Stomach (tissue), 4 donors: ENCODE results near the gene BUB1.

Experiments
- EP300 ChIP-seq: sonication (generic); formaldehyde crosslinking; IDR thresholded peaks from one replicate; pipeline ENCODE4 v1.6.1; 2017; ENCODE audit warnings: antibody characterized with exemption
- POLR2A ChIP-seq, 4 donors: fragments of 450-650 bp; IDR thresholded peaks; one replicate each; pipeline ENCODE4 v1.6.1; 2016; ENCODE audit warnings: antibody characterized with exemption in 4 of 4, control low read depth in 2 of 4, mild to moderate bottlenecking in 1 of 4, moderate library complexity in 1 of 4
- POLR2AphosphoS5 ChIP-seq, 3 donors: sonication (generic); formaldehyde crosslinking; IDR thresholded peaks; one replicate each; pipeline ENCODE4 v1.6.1; 2016; ENCODE audit warnings: antibody characterized with exemption in 3 of 3
- TF ChIP-seq, protein P1 (sequence below), 7 experiments: fragments of 450-650 bp in 4 of 7; fragments of 200-600 bp in 3 of 7; sonication (generic) in 3 of 7; IDR thresholded peaks; one replicate each; pipeline ENCODE4 v1.5.1; 2016 to 2019; ENCODE audit warnings: antibody characterized with exemption in 7 of 7, control low read depth in 2 of 7, mild to moderate bottlenecking in 1 of 7

DNA sequence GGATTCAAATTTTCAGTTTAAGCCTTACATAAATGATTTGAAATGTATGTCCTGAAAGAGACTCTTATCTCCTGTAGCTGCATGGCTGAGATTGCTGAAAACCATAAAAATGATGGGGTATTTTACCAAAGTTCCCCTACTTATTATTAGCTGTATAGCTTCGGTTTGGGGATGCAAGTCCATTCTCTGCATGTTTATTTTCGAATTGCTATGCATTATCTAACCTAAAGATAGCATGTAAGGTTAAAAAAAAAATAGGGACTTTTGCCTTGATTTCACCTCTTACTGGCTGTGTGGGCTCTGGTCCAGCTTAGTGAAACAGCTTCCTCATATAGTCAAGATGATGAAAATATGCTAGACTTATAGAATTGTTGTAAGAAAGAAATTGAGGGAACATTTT is 40.5 kb upstream of the BUB1 start:
- TF ChIP-seq, protein P1, sequence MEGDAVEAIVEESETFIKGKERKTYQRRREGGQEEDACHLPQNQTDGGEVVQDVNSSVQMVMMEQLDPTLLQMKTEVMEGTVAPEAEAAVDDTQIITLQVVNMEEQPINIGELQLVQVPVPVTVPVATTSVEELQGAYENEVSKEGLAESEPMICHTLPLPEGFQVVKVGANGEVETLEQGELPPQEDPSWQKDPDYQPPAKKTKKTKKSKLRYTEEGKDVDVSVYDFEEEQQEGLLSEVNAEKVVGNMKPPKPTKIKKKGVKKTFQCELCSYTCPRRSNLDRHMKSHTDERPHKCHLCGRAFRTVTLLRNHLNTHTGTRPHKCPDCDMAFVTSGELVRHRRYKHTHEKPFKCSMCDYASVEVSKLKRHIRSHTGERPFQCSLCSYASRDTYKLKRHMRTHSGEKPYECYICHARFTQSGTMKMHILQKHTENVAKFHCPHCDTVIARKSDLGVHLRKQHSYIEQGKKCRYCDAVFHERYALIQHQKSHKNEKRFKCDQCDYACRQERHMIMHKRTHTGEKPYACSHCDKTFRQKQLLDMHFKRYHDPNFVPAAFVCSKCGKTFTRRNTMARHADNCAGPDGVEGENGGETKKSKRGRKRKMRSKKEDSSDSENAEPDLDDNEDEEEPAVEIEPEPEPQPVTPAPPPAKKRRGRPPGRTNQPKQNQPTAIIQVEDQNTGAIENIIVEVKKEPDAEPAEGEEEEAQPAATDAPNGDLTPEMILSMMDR (IDR thresholded peaks at IDR 0.05), result no peak
- TF ChIP-seq POLR2A (IDR thresholded peaks at IDR 0.05), result no peak
- no peak for TF ChIP-seq EP300
- no peak for TF ChIP-seq POLR2AphosphoS5 (IDR thresholded peaks at IDR 0.05)
